D341Med (cell line): Measurements from ENCODE around the gene AGBL1.
"Not testable (repeated sequence)": the region's sequence is repeated elsewhere in the genome, so short reads cannot be mapped to it uniquely, and the experiment has no call there.

ENCODE experiments used
- DNase-seq: peaks from one replicate; pipeline ENCODE4 v3.0.0; 2012; ENCODE audit warnings: low spot score

Gene AGBL1

DNA sequence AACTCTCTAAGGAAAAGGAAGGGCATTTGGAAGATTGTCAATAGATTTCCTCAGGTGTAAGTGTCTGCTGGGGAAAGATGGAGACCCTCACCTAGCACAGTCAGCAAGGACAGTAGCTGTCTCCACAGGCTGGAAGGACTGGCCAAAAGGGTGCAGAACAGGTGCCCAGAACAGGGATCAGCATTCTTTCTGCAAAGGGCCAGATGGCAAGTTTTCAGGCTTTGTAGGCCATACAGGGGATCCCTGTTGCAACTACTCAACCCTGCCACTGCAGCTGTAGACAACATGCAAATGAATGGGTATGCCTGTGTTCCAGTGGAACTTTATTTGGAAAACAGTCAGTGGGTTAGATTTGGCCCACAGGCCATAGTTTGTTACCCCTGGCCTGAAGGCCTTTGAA lies 8.1 kb downstream of the AGBL1 start:
- no peak for DNase-seq

DNA sequence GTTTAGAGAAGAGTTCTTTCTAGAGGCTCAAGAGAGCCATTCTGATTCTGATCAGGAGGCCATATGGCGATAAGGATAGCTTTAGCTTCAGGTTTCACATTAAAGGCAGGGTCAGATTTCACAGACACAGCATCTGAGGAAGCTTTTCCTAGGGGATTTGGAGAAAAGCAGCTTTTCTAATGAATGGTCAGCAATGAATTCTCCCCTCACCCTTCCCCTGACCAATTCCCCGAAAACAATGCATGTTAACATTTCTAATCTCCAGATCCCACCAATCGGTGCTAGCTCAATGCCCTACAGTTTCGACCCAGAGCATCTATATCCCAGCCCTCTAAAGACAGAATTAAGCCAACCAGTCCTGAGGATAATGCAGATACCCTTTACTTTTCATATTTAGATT lies 9.8 kb downstream of the AGBL1 start:
- DNase-seq, result no peak

DNA sequence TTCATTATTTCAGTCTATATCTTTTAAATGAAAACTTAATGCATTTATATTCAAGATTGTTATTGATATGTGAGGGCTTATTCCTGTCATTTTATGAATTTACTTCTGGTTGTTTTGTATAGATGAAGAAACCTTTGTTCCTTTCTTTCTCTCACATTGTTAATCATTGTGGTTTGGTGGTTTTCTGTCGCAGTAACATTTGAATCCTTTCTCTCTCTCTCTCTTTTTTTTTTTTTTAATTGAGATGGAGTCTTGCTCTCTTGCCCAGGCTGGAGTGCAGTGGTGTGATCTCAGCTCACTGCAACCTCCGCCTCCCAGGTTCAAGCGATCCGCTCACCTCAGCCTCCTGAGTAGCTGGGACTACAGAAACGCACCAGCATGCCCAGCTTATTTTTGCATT lies 22.1 kb downstream of the AGBL1 start:
- no peak for DNase-seq

DNA sequence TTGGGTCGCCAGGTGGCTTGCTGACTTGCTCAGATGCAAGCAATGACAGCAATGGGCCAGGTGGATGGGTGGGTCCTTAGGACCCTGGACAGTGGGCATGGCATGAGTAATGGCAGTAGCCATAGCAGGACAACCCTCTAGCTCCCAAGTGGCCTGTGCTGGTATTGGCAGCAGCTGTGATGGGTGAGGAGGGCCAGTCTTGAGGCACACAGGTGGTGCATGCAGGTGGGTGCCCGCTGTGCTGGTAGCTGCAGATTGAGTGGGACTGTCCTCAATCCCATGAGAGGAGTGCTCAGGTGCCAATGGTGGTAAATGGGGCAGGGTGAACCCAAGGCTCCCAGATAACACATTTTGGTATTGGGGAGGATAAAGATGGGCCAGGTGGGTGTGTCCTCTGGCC lies 24.2 kb downstream of the AGBL1 start:
- no peak for DNase-seq

DNA sequence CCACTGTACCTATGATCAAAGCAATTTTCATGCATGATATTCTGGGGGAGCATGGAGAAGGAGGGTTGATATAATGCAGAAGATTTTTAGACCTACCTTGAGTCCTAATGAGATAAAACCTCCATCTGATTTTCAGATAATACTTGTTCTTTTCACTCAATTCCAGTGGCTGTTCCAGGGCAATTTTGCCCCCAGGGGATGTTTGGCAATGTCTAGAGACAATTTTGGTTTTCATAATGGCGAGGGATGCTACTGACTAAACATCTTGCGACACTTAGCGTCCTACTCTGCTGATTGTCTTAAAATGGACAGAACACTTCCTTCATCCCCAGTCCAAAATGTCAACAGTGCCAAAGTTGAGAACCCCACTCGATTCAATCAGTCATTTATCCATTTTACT lies 26.6 kb downstream of the AGBL1 start:
- no peak for DNase-seq

DNA sequence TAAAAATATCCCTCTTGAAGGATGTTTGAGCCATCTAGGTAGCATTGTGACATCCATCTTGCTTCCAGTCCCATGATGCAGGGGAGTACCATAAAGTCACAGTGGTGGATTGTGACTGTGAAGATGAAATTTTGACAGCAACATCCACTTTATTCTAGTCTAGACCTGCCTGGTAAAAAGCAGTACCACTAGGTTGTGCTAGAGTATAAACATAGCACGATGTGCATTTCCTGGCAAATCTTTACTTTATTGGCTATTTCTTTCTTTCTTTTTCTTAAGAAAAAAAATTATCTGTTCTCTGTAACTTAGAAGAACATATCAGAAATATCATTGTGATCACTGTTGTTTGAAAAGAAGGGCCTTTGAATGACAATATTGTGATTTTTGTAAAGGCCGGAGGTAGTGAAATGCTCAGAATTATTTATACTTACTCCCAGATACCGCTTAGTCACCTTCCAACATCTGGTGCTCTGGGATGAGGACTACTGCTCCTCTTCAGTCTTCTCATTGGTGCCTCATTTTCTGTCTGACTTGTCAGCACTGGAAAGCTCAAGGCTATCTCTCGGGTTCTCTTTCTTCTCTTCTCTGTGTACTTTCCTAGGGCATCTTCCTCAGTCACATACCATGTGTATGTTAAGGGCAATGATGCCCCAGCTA lies 35.6 kb downstream of the AGBL1 start:
- no peak for DNase-seq

DNA sequence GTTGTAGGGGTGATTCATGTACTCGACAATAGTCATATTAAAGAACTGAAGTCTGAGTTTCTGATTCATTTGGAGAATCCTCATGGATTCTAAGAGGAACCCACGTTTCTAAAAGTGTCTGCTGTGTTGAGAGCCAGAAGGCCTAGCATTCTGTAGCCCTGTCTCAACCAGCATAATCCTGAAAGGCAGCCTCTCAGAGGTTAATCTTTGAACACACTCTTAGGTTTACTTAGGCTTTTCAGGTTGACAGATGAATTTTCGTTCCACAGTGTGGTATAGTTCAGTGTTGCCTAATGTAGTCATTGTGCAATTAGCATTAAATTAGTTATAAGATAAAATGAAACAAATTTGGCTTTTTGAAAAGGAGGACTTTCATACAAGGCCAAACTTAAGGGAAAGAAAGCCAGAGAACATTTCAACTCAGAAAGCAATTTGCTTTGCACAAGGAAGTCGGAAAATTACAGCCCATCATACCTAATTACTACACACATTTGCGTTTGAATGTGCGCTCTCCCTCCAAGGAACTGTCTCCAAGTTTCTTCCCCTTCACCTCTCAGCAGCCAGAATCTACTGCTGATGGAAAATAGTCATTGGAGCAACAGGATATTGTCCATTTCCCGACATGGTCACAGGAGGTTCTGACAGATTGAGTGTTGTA lies 42.0 kb downstream of the AGBL1 start:
- no peak for DNase-seq

DNA sequence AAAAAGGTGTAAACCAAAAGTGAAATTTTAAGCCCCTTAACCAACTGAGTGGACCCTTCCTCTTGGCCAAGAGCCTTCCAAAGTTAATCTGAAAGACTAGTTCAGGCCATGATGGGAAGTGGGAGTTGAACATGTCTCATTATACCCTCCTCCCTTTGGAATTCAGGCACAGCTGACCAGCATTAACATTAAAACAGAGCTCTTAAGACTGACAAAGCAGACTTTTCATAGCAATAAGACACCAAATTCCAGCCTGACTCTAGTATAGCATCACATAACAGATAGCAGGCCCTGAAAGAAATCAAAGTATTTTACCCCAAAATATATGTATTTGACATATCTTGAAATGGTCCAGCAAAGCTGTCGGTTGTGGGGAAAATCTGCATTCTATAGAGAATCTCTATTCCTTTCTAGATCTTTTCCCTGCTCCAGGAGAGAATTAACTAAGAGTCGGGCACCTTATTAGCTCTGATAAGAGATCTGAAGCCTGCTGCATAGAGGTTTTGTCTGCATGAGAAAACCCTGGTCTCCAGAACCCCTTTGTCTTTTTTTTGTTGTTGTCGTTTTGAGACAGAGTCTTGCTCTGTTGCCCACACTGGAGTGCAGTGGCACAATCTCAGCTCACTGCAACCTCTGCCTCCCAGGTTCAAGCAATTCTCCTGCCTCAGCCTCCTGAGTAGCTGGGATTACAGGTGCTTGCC lies 43.2 kb downstream of the AGBL1 start:
- not testable (repeated sequence) for DNase-seq

DNA sequence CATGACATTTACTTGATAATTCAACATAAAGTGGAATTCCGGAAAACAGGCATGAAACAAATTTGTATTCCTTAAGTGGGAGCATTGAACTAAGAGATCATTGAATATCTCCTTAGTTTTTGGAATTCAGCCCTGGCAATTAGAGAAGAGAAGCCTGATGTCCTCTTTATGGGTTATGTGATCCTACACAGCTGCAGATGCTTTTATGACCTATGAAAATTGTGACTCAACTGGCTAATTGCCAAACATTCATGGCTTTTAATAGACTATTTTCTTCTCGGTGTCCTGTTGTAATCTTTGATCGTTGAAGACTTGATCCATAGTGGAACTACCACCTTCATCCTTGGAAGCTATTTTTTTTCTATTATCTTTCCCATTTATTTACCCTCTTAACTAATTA lies 46.1 kb downstream of the AGBL1 start:
- no peak for DNase-seq

- DNase-seq, result no peak
These were observed 47.9 kb downstream of the AGBL1 start for GRCh38 chr15:86127547-86127946.

DNA sequence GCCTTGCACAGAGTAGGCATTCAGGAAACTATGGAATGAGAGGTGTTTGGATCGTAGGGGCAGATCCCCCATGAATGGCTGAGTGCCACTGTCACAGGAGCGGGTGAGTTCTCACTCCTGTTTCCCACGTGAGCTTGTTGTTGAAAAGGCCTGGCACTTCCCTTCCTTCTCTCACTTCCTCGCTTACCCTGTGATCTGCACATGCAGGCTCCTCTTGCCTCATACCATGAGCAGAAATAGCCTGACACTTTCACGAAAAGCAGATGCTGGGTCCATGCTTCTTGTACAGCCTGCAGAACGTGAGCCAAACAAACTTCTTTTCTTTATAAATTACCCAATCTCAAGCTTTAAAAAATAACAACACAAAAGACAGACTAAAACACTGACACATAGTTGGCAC lies 55.4 kb downstream of the AGBL1 start:
- DNase-seq, result no peak

DNA sequence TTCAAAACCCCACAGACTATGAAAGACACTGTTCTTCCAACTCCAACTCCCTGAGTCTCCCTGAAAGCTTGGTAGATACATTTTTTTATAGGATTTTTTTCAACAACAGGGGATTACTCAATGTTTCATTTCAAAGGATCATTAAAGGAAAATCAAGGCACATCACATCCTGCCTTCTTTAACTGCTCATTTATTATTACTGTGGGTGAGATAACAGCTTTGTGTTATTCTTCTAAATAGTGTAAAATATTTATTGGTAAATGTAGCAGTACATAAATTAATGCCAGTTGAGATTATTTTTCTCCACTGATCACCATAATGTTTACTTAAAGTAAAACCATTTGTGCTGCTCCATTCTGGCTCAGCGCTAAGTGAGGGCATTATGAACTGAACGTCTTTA lies 57.2 kb downstream of the AGBL1 start:
- DNase-seq, result no peak

DNA sequence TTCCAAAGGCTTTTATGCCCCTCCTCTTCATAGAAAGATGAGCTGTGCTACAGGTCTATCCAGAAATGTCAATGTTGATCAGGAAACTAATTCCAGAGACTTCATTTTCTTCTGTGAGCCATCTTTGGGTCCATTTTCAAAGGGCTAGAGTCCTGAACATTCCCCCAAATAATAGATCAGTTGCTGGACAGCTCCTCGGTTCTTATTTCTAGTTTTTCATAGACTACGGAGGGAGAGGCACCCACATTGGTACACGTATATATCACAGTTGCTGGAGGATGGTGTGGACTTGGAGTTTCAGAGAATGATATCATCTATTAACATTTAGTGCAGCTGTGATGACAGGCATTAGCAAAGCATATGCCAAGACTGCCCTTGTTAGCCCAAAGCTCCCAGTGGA lies 59.1 kb downstream of the AGBL1 start:
- DNase-seq, result no peak

GRCh38 chr15:86139828-86140227 lies 60.2 kb downstream of the AGBL1 start:
- DNase-seq, result peak; percentile 40

GRCh38 chr15:86154705-86155104 lies 75.0 kb downstream of the AGBL1 start:
- no peak for DNase-seq

GRCh38 chr15:86155551-86155950 lies 75.9 kb downstream of the AGBL1 start:
- no peak for DNase-seq

GRCh38 chr15:86157606-86158293 lies 78.1 kb downstream of the AGBL1 start:
- no peak for DNase-seq

DNA sequence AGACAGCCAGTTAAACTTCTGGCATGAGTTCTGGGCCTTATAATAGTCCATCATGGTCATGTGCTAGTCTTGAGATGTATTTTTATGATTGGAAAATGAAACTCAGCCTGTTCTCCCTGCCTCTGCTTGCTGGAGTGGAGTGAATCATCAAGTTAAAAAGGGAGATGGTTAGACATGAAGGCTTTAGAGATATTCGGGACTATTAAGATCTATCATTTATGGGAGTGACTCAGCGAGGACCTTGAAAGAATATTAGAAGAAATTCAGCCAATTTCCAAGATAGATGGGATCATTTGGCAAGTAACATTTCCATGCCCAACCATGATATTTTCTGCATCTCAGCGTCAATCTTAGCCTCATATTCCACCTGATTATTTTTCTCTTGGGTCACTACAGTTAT lies 79.8 kb downstream of the AGBL1 start:
- no peak for DNase-seq

GRCh38 chr15:86161250-86161649 lies 81.6 kb downstream of the AGBL1 start:
- DNase-seq, result no peak

DNA sequence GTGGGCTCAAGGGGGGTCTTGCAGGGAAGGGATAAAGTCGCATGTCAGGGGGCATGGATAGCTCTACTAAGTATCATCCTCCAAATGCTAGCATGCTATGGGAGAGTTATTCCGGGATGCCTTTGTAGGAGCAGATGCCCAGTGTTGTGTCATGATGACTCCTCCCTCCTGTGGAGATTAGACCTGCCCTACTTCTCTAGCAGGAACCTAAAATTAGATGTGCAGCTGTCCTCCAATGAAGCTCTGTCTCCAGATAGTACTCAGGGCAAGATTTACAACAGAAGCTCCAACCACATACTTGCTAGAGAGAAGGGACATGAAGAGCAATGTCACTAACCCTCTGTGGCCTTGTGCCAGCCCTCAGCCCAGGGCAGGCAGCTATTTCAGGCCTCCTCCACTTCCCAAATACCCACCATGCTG lies 82.5 kb downstream of the AGBL1 start:
- DNase-seq, result no peak

DNA sequence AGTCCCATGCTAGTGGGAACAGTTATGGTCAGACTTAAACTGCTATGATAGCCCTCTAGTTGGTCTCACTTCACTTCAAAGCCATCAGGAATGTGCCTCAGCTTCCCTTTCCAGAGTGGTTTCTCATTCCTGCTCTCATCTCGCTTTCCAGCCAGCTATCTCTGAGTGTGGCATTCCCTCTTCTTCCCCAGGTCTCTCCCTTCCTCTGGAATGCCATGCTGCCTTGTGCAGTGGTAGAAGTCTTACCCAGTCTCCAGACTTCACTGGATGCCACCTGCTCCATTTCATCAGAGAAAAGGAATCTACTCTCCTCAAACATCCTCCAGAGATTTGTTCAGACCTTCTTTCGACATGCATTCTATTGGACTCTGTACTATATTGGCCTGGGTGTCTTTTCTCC lies 83.0 kb downstream of the AGBL1 start:
- DNase-seq, result no peak

DNA sequence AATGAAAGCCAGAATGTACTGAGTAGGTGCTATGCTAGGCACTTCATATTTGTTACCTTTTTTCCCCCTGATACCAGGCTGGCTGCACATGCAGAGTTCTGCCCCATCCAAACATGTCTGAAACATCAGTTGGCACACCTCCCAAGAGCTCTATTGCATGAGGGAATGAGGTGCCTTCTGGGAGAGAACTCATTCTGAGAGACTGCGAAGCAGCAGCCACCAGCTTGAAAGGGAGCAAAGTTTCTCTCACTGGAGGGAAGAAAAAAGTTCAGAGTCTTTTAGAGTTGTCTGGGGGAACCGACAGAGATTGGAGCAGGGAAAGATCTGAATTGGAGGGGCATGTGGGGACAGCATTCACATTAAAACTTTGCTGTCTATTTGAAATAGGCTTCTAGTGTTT lies 84.1 kb downstream of the AGBL1 start:
- DNase-seq, result no peak
